Astrocyte (in vitro differentiated cells and primary cell): Measurements from ENCODE around the gene CXCR5. TPM values are rescaled to one million over a fixed set of nuclear protein-coding genes. Genes with fewer than 3 reads are reported as not detected.
A peak's percentile ranks its signal among the peaks of the same experiment; 100 is the strongest.

Experiments
- DNase-seq: peaks from one replicate; pipeline ENCODE4 v3.0.0-alpha.2; 2010; ENCODE audit warnings: low read depth
- FAIRE-seq: peaks from 2 replicates; lab custom pipeline; 2011; peaks lifted over from hg19 to GRCh38; lab: Jason Lieb, UNC
- H2AFZ ChIP-seq: 2 replicates; pipeline ENCODE4 v1.6.0; 2012; ENCODE audit warnings: low read depth, low read length, inconsistent platforms
- H3K27ac ChIP-seq: 2 replicates; pipeline ENCODE4 v1.5.1; 2011; ENCODE audit warnings: low read depth, low read length, inconsistent platforms
- H3K27me3 ChIP-seq: 2 replicates; pipeline ENCODE4 v1.6.0; 2011; ENCODE audit warnings: low read length, inconsistent platforms; ENCODE audit not compliant: insufficient read depth
- H3K36me3 ChIP-seq: 2 replicates; pipeline ENCODE4 v1.5.1; 2011; ENCODE audit warnings: low read length, inconsistent platforms; ENCODE audit not compliant: insufficient read depth
- H3K4me1 ChIP-seq: 2 replicates; pipeline ENCODE4 v1.5.1; 2011; ENCODE audit warnings: low read length, inconsistent platforms; ENCODE audit not compliant: insufficient read depth
- H3K4me2 ChIP-seq: 2 replicates; pipeline ENCODE4 v1.6.0; 2012; ENCODE audit warnings: low read length, inconsistent platforms
- H3K4me3 ChIP-seq: 2 replicates; pipeline ENCODE4 v1.5.1; 2011; ENCODE audit warnings: low read depth, mild to moderate bottlenecking, low read length, inconsistent platforms; ENCODE audit not compliant: insufficient read depth
- H3K79me2 ChIP-seq: 2 replicates; pipeline ENCODE4 v1.6.0; 2012; ENCODE audit warnings: mild to moderate bottlenecking, low read length, inconsistent platforms; ENCODE audit not compliant: insufficient read depth
- H3K9ac ChIP-seq: 2 replicates; pipeline ENCODE4 v1.6.0; 2012; ENCODE audit warnings: mild to moderate bottlenecking, low read length, inconsistent platforms
- H3K9me3 ChIP-seq: 2 replicates; pipeline ENCODE4 v1.5.1; 2012; ENCODE audit warnings: low read depth, mild to moderate bottlenecking, low read length, inconsistent platforms; ENCODE audit not compliant: insufficient read depth
- H4K20me1 ChIP-seq: 2 replicates; pipeline ENCODE4 v1.6.0; 2012; ENCODE audit warnings: low read length, inconsistent platforms; ENCODE audit not compliant: insufficient read depth
- H3K27ac Mint-ChIP-seq: one replicate; pipeline ENCODE4 v1.8.0; 2021; ENCODE audit warnings: mild to moderate bottlenecking, mixed read lengths; ENCODE audit not compliant: unreplicated experiment
- H3K27me3 Mint-ChIP-seq: one replicate; pipeline ENCODE4 v1.8.0; 2021; ENCODE audit warnings: low read depth, mixed read lengths; ENCODE audit not compliant: unreplicated experiment
- H3K36me3 Mint-ChIP-seq: one replicate; pipeline ENCODE4 v1.8.0; 2021; ENCODE audit warnings: low read depth, mixed read lengths; ENCODE audit not compliant: unreplicated experiment
- H3K4me1 Mint-ChIP-seq: one replicate; pipeline ENCODE4 v1.8.0; 2021; ENCODE audit warnings: low read depth, mixed read lengths; ENCODE audit not compliant: unreplicated experiment
- H3K4me3 Mint-ChIP-seq: one replicate; pipeline ENCODE4 v1.8.0; 2021; ENCODE audit warnings: mild to moderate bottlenecking, moderate library complexity, mixed read lengths; ENCODE audit not compliant: unreplicated experiment
- H3K9me3 Mint-ChIP-seq: one replicate; pipeline ENCODE4 v1.8.0; 2021; ENCODE audit warnings: mild to moderate bottlenecking, mixed read lengths; ENCODE audit not compliant: unreplicated experiment
- CTCF ChIP-seq: IDR thresholded peaks from 2 replicates; pipeline ENCODE4 v1.5.1; 2011; ENCODE audit warnings: low read depth, mild to moderate bottlenecking, inconsistent platforms, low read length, moderate library complexity; ENCODE audit not compliant: insufficient read depth
- EZH2 ChIP-seq: IDR thresholded peaks from 2 replicates; pipeline ENCODE4 v1.6.1; 2012; ENCODE audit warnings: mild to moderate bottlenecking, low read length, inconsistent platforms; ENCODE audit not compliant: insufficient read depth
- total RNA-seq: library from RNA; stranded (reverse); gene quantifications from 2 replicates; pipeline ENCODE4 v1.2.1, GENCODE V29; 2021

CXCR5 gene
- total RNA-seq, 1 donor from 2014 or later, result 0.07 TPM

GRCh38 chr11:118878163-118878563, 5.5 kb upstream of the CXCR5 start:
- H3K4me3 Mint-ChIP-seq, result no peak overlapping the region
- H3K4me2 ChIP-seq, result no peak overlapping the region
- H3K4me1 Mint-ChIP-seq, result peaks cover 11% of the 10 kb centered on the region
- no peak overlapping the region for H3K27ac ChIP-seq
- no peak overlapping the region for H3K4me3 ChIP-seq
- no peak for DNase-seq
- H3K9ac ChIP-seq, result no peak overlapping the region
- peaks cover 4% of the 10 kb centered on the region for H3K9me3 Mint-ChIP-seq
- H4K20me1 ChIP-seq, result no peaks in the 10 kb centered on the region
- no peak overlapping the region for H3K27ac Mint-ChIP-seq
- no peaks in the 10 kb centered on the region for H3K4me1 ChIP-seq
- H2AFZ ChIP-seq, result no peak overlapping the region
- H3K36me3 ChIP-seq, result no peaks in the 10 kb centered on the region
- H3K36me3 Mint-ChIP-seq, result peaks cover 3% of the 10 kb centered on the region
- FAIRE-seq, result no peak
- no peaks in the 10 kb centered on the region for H3K27me3 ChIP-seq
- no peaks in the 10 kb centered on the region for H3K9me3 ChIP-seq
- TF ChIP-seq CTCF, result no peak
- peaks cover 2% of the 10 kb centered on the region for H3K27me3 Mint-ChIP-seq
- no peaks in the 10 kb centered on the region for H3K79me2 ChIP-seq

DNA sequence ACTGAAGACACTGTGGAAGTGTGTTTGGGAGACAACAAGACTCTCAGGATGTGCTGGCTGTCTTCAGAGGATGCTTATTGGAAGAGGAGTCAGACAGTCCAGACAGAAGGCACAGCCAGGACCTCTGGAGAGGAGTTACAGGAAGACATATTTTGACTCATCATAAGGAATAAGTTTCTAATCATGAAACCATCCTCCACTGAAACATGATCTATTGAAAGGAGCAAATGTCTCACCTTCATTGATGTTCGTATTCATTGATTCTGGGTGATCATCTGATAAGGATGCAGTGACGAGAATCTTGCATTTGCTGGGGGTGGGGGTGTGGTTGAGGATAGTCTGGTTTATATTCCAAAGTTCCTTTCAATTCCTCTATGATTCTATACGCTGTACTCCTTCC, 2.5 kb upstream of the CXCR5 start:
- no peak overlapping the region for H2AFZ ChIP-seq
- no peak overlapping the region for H3K27ac ChIP-seq
- peaks cover 10% of the 10 kb centered on the region for H3K4me1 ChIP-seq
- no peak overlapping the region for H3K4me2 ChIP-seq
- Mint-ChIP-seq H3K4me3 (peak overlapping the region; percentile 6), H3K4me1 (peaks cover 28% of the 10 kb centered on the region), H3K27me3 (peaks cover 2% of the 10 kb centered on the region), H3K36me3 (peaks cover 6% of the 10 kb centered on the region), H3K9me3 (peaks cover 4% of the 10 kb centered on the region), H3K27ac (no peak overlapping the region)
- no peaks in the 10 kb centered on the region for H3K27me3 ChIP-seq
- no peaks in the 10 kb centered on the region for H3K9me3 ChIP-seq
- no peak for FAIRE-seq
- no peak for DNase-seq
- no peaks in the 10 kb centered on the region for H3K36me3 ChIP-seq
- H3K4me3 ChIP-seq, result no peak overlapping the region
- TF ChIP-seq EZH2, result no peak
- no peak for TF ChIP-seq CTCF
- no peak overlapping the region for H3K9ac ChIP-seq
- H3K79me2 ChIP-seq, result no peaks in the 10 kb centered on the region
- no peaks in the 10 kb centered on the region for H4K20me1 ChIP-seq

GRCh38 chr11:118882491-118882890, 1.2 kb upstream of the CXCR5 start:
- no peak overlapping the region for H3K4me3 ChIP-seq
- no peak overlapping the region for H3K4me2 ChIP-seq
- no peaks in the 10 kb centered on the region for H3K36me3 ChIP-seq
- no peak overlapping the region for H3K4me3 Mint-ChIP-seq
- H3K79me2 ChIP-seq, result no peaks in the 10 kb centered on the region
- DNase-seq (no peak), FAIRE-seq (no peak)
- H3K36me3 Mint-ChIP-seq, result peaks cover 6% of the 10 kb centered on the region
- no peak overlapping the region for H3K27ac Mint-ChIP-seq
- no peak overlapping the region for H3K9ac ChIP-seq
- peaks cover 1% of the 10 kb centered on the region for H3K27me3 Mint-ChIP-seq
- no peaks in the 10 kb centered on the region for H3K9me3 ChIP-seq
- peaks cover 4% of the 10 kb centered on the region for H3K9me3 Mint-ChIP-seq
- H4K20me1 ChIP-seq, result no peaks in the 10 kb centered on the region
- peaks cover 18% of the 10 kb centered on the region for H3K4me1 ChIP-seq
- no peak overlapping the region for H3K27ac ChIP-seq
- no peak overlapping the region for H2AFZ ChIP-seq
- TF ChIP-seq CTCF (no peak), EZH2 (no peak)
- H3K27me3 ChIP-seq, result no peaks in the 10 kb centered on the region
- peaks cover 34% of the 10 kb centered on the region for H3K4me1 Mint-ChIP-seq
